ENCODE measurements around the gene ANAPC2.

ANAPC2 gene

DNA sequence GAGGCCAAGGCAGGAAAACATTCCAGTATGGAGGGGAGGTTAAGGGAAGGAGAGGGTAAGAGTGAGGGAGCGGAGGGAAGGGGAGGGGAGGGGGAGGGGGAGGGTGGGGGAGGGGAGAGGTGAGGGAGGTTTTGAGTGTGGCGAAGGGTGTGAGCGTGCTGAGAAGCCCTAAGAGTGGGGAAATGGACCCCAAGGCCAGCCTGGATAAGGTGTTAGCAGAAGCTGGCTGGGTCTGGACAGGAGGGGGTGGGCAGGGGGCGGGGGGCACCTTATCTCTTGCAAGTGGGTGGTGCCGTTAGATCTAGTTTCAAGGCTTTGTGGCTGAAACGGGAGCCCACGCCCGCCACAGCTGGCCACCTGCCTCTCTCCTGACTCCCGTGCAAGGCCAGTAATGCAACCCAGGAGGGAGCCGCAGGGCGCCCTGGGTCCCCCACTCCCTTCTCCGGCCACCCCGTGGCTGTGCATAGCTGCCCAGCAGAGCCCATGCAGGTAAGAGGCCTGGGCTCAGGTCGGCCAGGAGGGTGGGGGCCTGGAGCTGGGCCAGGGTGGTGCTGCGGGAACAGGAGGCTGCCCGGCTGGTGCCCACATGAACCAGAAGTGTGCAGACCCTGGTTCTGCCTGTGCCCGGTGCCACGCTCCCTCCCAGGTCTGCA lies 39.6 kb upstream of the ANAPC2 start:
- no peak for DNase-seq (ENCODE audit: low read depth in 2 of 2)

DNA sequence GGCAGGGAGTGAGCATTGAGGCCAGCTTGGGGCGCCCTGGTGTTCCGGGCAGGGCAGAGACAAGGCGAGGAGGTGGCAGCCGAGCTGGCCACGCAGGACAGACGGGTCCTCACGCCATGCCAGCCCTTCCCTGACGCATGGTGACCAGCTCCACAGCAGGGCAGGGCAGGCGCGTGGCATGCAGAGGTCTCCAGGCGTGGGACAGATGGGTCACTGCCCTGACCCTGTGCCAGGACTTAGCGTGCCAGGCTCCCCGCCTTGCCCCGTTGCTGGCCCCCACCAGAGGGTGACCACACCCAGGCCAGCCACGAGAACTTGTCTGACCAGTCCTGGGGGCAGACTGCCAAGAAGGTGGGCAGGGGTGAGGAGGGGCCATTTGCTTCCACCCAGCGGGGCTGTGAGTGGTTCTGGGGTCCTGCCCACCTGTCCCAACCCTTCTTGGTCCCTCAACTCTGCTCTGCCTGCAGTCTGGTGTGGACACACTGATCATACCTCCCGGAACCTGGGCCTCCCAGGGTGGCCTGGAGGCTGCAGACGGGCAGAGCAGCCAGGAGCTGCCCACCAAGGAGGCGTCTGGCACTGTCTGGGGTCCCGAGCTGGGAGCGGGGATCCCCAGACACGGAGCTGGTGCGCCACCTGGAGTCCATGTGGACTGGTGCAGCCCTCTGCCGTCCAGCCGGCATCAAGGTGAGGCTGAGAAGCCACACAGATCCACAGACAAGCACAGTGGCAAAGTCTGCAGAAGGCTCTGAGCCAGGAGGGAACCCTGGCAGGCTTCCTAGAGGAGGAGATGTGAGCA lies 38.9 kb upstream of the ANAPC2 start, which contains the start of gene RNF224:
RNF224 (plus strand) TSS at position 449 of the 799 bp plus-strand sequence. CDS start 834 bp downstream, outside the sequence.
- DNase-seq (ENCODE audit: low read depth in 2 of 2) = peak; percentile 59 to 70

DNA sequence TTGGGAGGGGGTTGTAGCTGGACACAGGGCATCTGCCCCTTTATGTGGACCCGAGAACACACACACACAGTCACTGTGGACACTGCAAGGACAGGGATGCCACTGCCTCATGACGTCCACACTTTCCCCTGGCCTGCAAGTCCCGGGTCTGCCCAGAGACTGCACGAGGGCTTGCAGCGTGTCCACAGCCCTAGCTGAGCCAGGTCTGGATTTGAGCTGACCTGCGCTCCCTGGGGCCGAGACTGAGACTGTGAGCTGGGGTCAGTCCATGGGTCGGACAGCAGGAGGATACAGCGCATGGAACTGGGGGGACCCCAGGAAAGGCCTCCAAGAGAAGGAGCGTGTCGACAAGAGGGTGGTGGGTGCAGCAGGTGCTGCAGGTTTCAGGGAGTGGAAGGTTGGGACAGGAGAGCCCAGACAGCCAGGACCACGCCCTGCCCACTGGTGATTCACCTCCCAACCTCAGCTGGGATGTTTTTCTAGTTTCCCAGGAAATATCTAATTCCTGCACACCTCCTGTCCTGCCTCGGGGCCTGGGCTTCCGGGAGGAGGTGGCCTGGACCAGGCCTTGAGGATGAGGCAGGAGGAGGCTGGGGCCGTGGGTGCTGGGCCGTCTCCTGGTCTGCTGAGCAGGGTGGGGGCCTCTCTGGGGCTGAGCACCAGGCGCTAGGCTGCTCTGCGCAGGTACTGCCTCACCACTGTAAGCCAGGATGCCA lies 38.1 kb upstream of the ANAPC2 start:
- DNase-seq (ENCODE audit: low read depth in 2 of 2) = no peak

DNA sequence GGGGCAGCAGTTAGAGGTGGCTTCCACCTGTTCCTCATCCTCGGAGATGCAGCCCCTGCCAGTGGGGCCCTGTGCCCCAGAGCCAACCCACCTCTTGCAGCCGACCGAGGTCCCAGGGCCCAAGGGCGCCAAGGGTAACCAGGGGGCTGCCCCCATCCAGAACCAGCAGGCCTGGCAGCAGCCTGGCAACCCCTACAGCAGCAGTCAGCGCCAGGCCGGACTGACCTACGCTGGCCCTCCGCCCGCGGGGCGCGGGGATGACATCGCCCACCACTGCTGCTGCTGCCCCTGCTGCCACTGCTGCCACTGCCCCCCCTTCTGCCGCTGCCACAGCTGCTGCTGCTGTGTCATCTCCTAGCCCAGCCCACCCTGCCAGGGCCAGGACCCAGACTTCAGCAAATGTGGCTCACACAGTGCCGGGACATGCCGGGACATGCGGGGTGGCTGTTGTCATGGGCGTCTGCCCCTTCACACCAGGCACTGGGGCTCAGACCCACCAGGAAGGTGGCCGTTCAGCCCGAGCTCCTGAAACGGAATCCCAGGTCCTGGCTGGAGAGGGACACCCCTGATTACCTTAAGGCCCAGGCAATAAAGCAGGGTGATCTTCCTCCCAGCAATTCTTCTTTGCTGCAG lies 37.5 kb upstream of the ANAPC2 start:
- DNase-seq (ENCODE audit: low read depth in 2 of 2) = no peak

DNA sequence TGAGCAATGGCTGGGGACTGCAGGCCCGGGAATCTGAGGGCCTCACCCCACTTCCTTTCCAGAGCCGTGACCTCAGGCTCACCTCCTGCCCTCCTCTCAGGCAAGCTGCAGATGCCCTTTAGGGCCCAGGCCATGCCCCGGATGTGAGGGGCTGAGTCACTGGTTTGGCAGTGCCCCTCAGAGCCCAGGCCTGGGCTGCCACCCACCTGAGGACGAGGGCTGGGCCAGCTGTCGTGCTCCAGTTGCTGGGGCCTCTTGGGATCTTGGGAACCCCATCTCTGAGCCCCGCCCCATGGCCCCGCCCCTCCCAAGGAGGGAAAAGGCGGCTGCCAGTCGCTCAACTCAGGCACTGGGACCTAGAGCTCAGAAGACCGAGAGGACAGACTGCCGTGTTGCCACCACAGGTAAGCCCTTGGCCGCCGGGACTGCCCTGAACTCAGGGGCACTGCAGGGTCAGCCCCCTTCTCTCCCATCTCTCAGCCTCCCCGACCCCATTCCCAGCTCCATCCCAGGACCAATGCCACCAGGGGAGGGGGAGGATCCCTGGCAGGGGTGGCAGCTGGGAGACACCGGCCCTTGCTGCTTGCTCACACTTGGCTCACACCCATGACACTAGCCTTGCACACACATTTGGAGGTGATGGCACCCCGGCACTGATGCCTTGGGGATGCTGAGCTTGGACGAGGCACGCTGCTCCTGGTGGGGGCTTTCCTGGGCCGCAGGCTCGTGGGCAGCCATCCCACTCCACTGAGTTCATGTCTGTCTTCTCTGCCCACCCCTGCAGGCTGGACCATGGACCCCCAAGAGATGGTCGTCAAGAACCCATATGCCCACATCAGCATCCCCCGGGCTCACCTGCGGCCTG lies 36.7 kb upstream of the ANAPC2 start, which contains the start of gene CYSRT1:
CYSRT1 (plus strand) TSS at position 345 of the 865 bp plus-strand sequence; CDS start at position 793, 448 bp downstream.
- no peak for DNase-seq (ENCODE audit: low read depth in 2 of 2)

DNA sequence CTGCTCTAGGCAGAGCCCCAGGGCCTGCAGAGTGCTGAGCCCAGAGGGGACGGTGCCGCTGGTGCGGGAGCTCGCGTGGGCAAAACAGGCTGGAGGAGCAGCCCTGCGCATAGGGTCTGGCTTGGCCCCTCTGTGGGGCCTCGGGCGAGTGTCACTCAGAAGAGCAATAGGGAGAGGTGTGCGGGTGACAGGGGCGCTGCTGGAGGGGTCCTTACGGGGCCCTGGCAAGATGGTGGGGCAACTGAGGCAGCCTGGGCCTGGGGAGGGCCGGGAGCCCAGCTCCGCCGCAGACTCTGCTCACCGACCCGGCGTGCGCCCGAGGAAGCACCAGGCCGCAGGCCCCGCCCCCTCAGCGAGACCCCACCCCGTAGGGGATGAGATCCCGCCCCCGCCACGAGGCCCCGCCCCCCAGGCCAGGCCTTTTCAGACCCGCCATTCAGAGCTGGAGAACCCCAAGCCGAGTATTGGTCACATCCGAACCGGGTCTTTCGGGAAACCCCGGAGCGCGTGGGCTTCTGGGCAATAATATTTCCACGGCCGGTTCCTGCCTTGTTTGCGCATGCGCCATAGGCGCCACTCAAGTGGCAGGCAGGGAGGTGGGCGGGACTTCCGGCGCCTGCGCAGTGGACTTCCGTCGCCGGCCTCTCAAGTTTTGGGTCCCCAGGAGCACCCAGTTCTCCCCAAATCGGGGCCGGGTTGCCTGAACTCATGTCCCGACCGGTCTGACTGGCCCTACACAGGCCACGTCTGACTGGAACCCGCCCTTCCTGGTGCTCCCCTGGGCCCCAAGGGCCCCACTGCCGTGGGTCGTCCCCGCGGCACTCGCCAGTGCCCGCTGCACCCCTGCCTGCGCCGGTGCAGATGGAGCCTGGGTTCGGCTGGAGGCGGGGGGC lies 35.0 kb upstream of the ANAPC2 start:
- DNase-seq (ENCODE audit: low read depth in 2 of 2) = peak; percentile 97 to 99

DNA sequence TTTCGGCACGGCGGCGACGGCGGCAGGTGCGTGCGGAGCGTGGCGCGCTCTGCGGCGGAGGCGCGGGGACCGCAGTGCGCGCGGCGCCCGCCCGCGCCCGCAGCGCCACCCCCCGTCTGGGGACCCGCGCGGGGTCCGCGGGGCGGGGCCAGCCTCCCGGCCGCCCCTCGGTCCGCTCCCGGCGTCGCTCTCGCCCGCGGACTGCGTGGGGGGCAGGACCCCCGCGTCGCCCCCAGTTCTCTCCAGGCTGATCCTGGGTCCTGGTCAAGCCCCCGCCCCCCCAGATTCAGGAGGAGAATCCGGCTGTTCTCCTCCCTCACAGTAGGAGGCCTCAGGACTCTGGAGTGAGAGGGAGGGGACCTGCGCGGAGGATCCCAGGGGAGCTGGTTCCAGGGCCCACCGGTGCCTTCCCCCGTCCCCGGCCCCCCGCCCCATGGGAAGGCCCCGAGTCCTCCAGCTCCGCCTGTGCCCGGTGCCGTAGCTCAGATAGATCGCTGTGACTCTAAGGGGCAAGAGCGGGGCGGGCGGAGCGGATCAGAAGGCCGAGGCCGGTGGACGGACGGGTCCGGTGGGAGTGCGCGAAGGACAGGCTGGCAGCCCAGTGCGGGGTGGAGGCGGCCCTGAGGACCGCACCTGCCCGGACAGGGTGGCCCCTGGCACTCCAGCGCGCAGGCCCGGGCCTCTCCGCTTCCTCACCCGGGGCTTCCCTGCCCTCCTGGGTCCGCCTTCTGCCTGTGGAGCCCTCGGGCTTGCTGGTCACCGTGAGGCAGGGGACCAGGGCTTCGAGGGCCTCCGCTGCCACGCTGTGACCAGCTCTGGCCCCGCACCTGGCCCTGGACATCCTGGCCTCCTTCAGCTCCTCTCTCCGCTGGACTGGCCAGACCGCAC lies 34.1 kb upstream of the ANAPC2 start, which contains the start of gene RNF208:
RNF208 (minus strand) TSS at position 51 of the 888 bp plus-strand sequence. CDS start 1,028 bp downstream, outside the sequence.
- no peak for DNase-seq (ENCODE audit: low read depth in 2 of 2)

DNA sequence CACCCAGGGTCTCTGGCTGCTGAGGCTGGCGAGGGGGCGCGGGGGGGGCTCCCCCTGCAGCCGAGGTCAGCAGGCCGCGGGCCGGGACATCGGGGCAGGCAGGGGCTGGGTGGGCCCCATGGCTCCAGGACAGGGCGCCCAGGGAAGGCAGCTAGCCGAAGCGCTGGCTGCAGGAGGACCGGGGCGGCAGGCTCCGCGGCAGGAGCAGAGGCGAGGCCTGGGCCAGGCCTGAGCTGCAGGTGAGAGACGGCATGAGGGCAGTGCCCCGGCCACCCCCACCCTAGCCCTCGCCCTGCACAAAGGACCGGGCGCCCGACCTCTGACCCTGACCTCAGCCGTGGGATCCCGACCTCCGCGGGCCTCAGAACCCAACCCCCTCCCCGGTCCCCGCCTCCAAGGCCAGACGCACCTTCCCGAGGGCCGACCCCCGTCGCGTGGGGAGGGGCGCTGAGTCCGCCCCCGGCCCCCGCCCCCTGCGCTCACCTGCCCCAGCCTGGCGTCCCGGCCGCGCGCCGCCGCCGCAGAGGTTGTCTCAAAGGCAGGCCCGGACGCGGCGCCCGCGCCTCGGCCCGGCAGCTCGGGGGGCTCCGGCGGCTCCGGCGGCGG lies 33.2 kb upstream of the ANAPC2 start:
- no peak for DNase-seq (ENCODE audit: low read depth in 2 of 2)

DNA sequence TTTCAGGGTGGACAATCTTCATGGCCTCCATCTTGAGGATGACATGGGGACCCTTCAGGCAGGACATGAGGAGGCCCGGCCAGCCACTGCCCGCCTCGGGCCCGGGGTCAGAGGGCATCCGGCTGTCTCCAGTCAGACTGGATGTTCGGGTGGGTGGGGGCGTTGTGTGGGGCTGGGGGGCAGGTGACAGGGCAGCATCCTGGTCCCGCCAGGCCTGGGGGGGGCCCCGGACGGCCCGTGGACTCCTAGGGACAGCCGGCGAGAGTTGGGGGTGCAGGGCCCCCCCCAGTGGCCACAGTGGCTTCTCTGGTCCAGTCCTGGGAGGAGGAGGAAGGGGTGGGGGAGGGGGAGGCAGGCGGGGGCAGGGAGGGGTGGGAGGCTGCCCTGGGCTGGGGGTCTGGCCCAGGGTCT lies 32.7 kb upstream of the ANAPC2 start:
- no peak for DNase-seq (ENCODE audit: low read depth in 2 of 2)

DNA sequence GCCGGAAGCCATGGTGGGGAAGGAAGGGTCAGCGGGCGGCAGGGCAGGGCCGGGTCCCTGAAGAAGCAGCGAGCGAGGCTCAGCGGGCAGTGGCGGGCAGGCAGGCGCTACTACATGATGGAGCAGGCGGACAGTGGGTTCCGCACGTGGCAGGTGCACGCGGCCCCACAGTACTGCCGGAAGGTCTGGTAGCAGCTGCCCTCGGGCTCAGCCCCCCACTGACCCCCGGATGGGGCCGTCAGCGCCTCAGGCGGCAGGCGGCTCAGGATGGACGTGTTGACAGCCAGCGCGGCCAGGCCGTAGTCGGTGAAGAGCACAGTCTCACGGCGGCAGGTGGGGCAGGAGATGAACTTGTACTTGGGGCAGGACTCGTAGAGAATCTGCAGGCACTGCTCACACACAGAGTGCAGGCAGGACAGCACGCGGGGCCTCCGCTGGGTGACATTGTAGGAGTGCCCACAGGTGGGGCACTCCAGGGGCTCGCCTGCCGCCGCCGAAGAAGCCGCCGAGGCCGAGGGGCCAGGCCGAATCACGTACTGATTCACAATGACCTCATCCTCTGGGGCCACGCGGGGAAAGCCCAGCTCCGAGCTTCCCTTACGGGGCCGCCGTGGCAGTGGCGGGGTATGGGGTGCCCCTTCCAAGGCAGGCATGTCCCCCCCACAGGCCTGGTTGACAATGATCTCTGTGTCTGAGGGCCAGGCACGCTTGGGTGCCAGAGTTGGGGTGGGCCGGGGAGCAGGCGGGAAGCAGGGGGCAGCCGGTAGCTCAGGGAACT lies 32.1 kb upstream of the ANAPC2 start:
- no peak for DNase-seq (ENCODE audit: low read depth in 2 of 2)

DNA sequence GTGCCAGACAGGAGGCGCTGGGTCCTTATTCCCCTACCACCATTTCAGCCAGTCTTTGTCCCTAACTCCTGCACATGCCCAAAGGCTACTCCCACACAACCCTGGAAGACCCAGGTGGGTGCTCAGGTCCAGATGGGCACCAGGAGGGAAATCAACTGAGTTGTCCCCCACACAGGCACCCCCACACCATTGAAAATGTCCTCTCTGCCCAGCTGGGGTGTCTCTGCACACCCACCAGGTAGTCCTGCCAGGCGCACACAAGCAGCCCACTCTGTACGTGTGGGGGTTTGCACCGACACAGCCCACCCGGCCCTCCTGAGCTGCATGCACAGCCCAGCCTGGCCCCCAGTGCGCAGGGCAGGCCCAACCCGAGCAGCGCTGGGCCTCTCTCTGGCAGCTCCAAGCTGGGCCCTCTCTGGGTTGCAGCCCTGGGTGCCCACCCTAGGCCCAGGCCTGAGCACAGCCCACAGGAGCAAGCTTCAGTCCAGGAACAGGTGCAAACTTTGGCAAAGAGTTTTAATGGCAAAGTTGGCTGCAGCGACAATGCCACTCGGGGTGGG lies 31.5 kb upstream of the ANAPC2 start:
- no peak for DNase-seq (ENCODE audit: low read depth in 2 of 2)

DNA sequence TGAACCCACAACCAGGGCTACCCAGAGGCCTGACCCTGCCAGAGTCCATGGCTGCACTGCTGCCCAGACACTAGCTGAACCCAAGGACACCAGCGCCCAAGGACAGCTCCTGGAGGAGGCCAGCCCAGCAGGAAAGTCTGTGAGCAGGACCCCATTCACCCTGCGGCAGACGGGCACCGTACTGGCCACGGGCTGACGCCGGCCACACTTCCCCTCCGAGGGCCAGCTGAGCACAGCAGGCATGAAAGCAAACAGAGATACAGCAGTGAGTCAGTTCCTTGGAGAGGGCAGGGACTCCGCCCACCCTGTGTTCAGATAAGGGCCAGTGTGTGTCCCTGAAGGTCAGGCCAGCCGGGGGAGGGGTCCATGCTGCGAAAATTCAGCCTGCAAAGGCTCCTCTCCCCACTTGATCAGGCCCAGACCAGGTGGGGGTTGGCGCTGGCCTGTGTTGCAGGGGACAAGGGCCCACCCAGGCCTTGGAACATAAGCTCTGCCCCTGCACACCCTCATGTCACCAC lies 30.5 kb upstream of the ANAPC2 start:
- DNase-seq (ENCODE audit: low read depth in 2 of 2) = no peak

DNA sequence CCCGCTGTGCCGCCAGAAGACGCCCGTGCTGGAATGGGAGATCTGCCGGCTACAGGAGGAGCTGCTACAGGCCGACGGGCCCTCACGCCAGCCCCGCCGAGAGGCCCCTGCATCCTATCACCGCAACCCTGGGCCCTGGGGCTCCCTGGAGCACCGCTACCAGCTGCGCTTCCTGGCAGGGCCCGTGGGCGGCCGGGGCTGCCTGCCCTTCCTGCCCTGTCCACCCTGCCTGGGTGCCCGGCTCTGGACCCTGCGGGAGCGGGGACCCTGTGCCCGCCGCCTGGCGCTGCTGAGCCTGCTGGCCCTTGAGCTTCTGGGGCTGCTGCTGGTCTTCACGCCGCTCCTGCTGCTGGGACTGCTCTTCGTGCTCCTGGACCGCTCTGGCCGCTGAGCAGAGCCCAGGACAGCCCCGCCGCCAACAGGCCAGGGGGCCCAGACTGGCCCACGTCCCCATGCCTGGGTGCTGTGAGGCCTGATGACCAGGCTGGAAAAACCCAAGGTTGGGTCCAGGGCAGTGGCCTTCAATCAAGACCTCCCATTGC lies 29.9 kb upstream of the ANAPC2 start:
- DNase-seq (ENCODE audit: low read depth in 2 of 2) = no peak

DNA sequence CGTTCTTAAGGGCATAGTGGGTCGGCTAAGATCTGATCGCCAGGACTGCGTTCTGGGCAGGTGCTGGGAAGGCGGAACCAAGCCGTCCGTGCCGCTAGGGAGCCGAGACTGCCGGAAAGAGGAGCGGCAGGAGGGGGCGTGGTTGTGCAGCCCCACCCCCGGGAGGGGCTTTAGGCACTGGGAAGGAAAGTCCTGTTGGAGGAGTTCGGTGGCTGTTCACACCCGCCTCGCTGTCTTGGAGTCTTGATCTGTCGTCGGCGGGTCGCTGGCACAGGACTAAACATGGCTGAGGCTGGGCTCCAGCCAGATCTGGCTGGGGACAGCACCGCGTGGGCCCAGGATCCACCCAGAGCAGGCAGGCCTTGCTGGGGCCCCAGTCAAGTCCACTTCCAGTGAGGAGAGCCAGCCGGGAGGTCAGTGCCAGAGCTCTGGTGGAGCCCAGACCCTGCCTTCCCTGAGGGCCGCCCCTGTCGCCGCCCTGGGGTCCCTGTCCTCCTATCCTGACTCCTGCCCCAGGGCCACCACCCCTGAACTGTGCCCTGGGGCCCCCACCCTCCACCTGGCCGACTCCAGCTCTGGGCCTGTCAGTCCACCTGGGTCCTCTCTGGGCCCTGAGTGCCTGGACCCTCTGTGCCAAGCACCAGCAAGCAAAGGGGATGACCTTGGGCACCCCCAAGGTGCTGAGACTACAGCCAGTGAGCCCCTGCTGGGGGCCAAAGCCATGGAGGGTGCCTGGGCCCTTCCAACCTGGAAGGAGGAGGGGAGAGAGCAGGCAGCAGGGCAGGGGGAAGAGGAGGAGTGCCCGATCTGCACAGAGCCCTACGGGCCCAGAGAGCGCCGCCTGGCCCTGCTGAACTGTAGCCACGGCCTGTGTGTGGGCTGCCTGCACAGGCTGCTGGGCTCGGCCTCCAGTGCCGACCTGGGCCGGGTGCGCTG lies 29.2 kb upstream of the ANAPC2 start:
- no peak for DNase-seq (ENCODE audit: low read depth in 2 of 2)

DNA sequence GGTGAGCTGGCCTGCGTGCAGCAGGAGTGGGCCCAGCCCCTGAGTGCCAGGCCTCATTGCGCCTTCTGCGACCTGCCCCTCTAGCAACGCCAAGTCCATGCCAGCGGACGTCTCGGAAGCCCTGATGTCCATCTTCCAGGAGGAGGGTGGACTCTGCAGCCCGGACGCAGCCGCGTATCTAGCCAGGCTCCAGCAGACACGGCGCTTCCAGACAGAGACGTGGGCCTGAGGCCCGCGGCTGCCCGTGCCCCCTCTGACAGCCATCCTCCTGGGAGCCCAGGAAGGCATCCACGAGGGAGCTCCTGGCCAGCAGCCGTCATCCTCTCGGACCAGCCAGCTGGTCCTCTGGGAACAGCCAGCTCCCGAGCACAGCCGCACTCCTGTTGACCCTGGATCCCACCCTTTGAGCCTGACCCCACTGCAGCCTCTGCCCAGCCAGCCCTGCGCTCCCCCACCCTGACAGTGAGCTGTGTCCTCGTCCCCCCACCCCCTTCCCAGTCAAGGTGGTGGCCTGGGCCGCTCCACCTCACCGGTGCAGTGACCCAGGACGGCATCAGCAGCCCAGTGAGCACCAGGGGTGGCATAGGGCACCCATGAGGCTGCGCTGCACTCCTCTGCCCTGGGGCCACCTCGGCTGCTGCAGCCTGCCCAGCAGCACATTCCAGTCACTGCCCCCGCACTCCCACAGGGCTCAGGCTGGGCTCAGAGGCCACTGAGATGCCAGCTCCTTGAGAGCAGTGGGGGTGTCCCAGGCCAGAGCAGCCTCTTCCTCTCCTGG lies 28.0 kb upstream of the ANAPC2 start:
- no peak for DNase-seq (ENCODE audit: low read depth in 2 of 2)
